BLaER1 (cell line): Measurements from ENCODE around the gene RFPL4A.

ENCODE experiments used
- H3K27ac ChIP-seq: shearing (Covaris generic); formaldehyde crosslinking; 2 replicates; pipeline ENCODE4 v1.8.1; 2022
- H3K27me3 ChIP-seq: shearing (Covaris generic); formaldehyde crosslinking; 2 replicates; pipeline ENCODE4 v1.8.1; 2022
- H3K36me3 ChIP-seq: shearing (Covaris generic); formaldehyde crosslinking; 2 replicates; pipeline ENCODE4 v1.8.1; 2022
- H3K4me1 ChIP-seq: shearing (Covaris generic); formaldehyde crosslinking; 2 replicates; pipeline ENCODE4 v1.8.1; 2022
- H3K4me2 ChIP-seq: shearing (Covaris generic); formaldehyde crosslinking; 2 replicates; pipeline ENCODE4 v1.8.1; 2022
- H3K4me3 ChIP-seq: shearing (Covaris generic); formaldehyde crosslinking; 2 replicates; pipeline ENCODE4 v1.8.1; 2022
- H3K9ac ChIP-seq: shearing (Covaris generic); formaldehyde crosslinking; 2 replicates; pipeline ENCODE4 v1.8.1; 2022
- H3K9me3 ChIP-seq: shearing (Covaris generic); formaldehyde crosslinking; 2 replicates; pipeline ENCODE4 v1.8.1; 2022
- H4K20me1 ChIP-seq: shearing (Covaris generic); formaldehyde crosslinking; 2 replicates; pipeline ENCODE4 v1.8.1; 2022
- Cebpa-rat ChIP-seq: shearing (Covaris generic); IDR thresholded peaks from 2 replicates; pipeline ENCODE4 v1.8.1; 2022

Gene RFPL4A

DNA sequence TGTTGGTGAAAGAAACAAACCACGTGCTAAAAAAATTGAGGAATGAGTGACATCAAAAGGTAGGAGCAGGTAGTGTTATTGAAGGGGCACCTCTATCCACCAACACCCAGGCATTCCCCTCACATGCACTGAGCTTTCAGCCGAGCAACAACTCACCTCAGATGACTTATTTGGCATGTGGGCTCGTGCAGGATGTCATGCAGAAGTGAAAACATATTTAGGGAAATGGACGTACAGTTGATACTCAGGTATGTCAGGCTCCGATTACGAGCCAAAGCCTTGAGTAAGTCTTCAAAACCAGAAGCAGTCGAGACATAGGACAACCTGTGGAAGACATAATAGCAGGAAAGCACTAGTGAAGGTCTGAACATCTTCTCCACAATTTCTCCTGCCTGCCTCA is 42.5 kb downstream of the RFPL4A start:
- Histone ChIP-seq H4K20me1 (no peaks in the 10 kb centered on the region), H3K27ac (no peak overlapping the region), H3K4me2 (no peak overlapping the region), H3K27me3 (no peaks in the 10 kb centered on the region), H3K4me3 (no peak overlapping the region), H3K9ac (no peak overlapping the region), H3K9me3 (peaks cover 6% of the 10 kb centered on the region), H3K4me1 (no peaks in the 10 kb centered on the region), H3K36me3 (no peaks in the 10 kb centered on the region)
- TF ChIP-seq Cebpa-rat, result no peak

DNA sequence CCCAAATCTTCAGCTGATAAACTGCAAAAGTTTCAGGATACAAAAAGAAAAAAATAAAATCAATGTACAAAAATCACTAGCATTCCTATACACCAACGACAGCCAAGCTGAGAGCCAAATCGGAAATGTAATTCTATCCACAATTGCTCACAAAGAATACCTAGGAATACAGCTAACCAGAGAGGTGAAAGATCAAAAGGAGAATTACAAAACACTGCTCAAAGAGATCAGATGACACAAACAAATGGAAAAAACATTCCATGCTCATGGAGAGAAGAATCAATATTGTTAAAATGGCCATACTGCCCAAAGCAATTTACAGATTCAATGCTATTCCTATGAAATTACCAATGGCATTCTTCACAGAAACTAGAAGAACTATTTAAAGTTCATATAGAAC is 43.4 kb downstream of the RFPL4A start:
- Histone ChIP-seq H4K20me1 (no peaks in the 10 kb centered on the region), H3K9ac (no peak overlapping the region), H3K9me3 (peaks cover 6% of the 10 kb centered on the region), H3K4me2 (no peak overlapping the region), H3K4me3 (no peak overlapping the region), H3K27ac (no peak overlapping the region), H3K36me3 (no peaks in the 10 kb centered on the region), H3K4me1 (no peaks in the 10 kb centered on the region), H3K27me3 (no peaks in the 10 kb centered on the region)
- TF ChIP-seq Cebpa-rat, result no peak

- no peak overlapping the region for H3K9ac ChIP-seq
- H3K27ac ChIP-seq, result no peak overlapping the region
- H3K27me3 ChIP-seq, result no peaks in the 10 kb centered on the region
- H3K4me2 ChIP-seq, result no peak overlapping the region
- no peak overlapping the region for H3K4me3 ChIP-seq
- H3K36me3 ChIP-seq, result no peaks in the 10 kb centered on the region
- no peak for TF ChIP-seq Cebpa-rat
- H3K4me1 ChIP-seq, result no peaks in the 10 kb centered on the region
- H3K9me3 ChIP-seq, result peaks cover 20% of the 10 kb centered on the region
- no peaks in the 10 kb centered on the region for H4K20me1 ChIP-seq
These were observed 50.6 kb downstream of the RFPL4A start for GRCh38 chr19:55809381-55810058.

DNA sequence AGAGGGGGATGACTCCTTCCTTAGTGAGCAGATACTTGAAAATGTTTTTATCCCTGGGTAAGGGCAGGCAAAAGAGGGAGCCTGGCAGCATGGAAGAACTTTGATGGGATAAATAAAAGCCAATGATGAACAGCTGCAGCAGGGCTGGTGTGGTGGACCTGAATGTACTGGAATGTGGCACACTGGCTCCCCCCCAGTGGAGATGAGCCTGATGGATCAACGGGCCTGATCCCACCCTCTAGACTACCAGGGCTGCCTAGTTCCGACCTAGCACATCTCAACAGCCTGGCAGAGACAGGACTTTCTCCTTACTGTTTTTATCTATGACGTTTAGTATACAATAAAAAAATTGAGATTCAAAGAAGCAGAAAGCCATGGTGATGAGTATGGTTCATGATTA is 52.4 kb downstream of the RFPL4A start:
- H3K27ac ChIP-seq, result no peak overlapping the region
- H3K9ac ChIP-seq, result no peak overlapping the region
- no peaks in the 10 kb centered on the region for H4K20me1 ChIP-seq
- no peaks in the 10 kb centered on the region for H3K27me3 ChIP-seq
- H3K9me3 ChIP-seq, result peaks cover 19% of the 10 kb centered on the region
- no peaks in the 10 kb centered on the region for H3K4me1 ChIP-seq
- no peaks in the 10 kb centered on the region for H3K36me3 ChIP-seq
- TF ChIP-seq Cebpa-rat, result no peak
- H3K4me3 ChIP-seq, result no peak overlapping the region
- no peak overlapping the region for H3K4me2 ChIP-seq

DNA sequence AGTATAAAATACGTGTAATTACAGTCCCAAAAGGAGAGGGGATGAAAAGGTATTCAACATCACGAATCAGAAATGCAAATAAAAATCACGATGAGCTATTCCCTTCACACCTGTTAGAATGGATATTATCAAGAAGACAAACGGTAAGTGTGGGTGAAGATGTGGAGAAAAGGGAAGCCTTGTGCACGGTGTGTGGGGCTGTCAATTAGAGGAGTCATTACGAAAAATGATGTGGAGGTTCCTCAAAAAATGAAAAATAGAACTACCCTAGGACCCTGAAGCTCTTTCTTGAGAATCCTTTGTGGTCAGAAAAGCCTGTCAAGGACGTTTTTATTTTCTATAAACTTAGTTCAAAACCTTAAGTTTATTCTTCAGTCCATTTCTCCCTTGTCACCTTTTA is 53.6 kb downstream of the RFPL4A start:
- Histone ChIP-seq H3K9me3 (peaks cover 19% of the 10 kb centered on the region), H3K27me3 (no peaks in the 10 kb centered on the region), H3K4me2 (no peak overlapping the region), H4K20me1 (no peaks in the 10 kb centered on the region), H3K4me1 (no peaks in the 10 kb centered on the region), H3K9ac (no peak overlapping the region), H3K27ac (no peak overlapping the region), H3K36me3 (no peaks in the 10 kb centered on the region), H3K4me3 (no peak overlapping the region)
- no peak for TF ChIP-seq Cebpa-rat
